Liver (tissue), 9 donors: ENCODE data around the gene PAPOLB. TPM values are rescaled to one million over a fixed set of nuclear protein-coding genes. Genes with fewer than 3 reads are reported as not detected.

Experiments used
- DNase-seq: peaks from one replicate; pipeline ENCODE4 v3.0.0-alpha.2; 2017; ENCODE audit warnings: low spot score
- H3K27ac ChIP-seq, 2 donors: one replicate each; pipeline ENCODE4 v1.7.0; 2013; ENCODE audit warnings: inconsistent platforms in 2 of 2, low read length in 2 of 2, control low read depth in 1 of 2, low read depth in 1 of 2, mild to moderate bottlenecking in 1 of 2
- H3K27me3 ChIP-seq, 4 donors: one replicate each; pipeline versions ENCODE4 v1.6.1 to v1.7.0; 2013; ENCODE audit warnings: low read length in 3 of 4, inconsistent platforms in 1 of 4, mild to moderate bottlenecking in 1 of 4, moderate library complexity in 1 of 4; ENCODE audit not compliant: control insufficient read depth in 4 of 4, insufficient read depth in 4 of 4
- H3K36me3 ChIP-seq, 4 donors: one replicate each; pipeline versions ENCODE4 v1.6.1 to v1.7.0; 2013; ENCODE audit warnings: low read length in 3 of 4, mild to moderate bottlenecking in 3 of 4, low read depth in 1 of 4, moderate library complexity in 1 of 4; ENCODE audit not compliant: control insufficient read depth in 4 of 4, insufficient read depth in 3 of 4
- H3K4me1 ChIP-seq, 4 donors: one replicate each; pipeline versions ENCODE4 v1.6.1 to v1.7.0; 2013; ENCODE audit warnings: low read length in 3 of 4, mild to moderate bottlenecking in 3 of 4, moderate library complexity in 1 of 4; ENCODE audit not compliant: control insufficient read depth in 4 of 4, insufficient read depth in 4 of 4
- H3K4me3 ChIP-seq, 3 donors: one replicate each; pipeline versions ENCODE4 v1.6.1 to v1.7.0; 2013; ENCODE audit warnings: low read length in 3 of 3, control low read depth in 1 of 3, low read depth in 1 of 3, mild to moderate bottlenecking in 1 of 3
- H3K9ac ChIP-seq, 2 donors: one replicate each; pipeline ENCODE4 v1.7.0; 2013; ENCODE audit warnings: low read length in 2 of 2, mild to moderate bottlenecking in 2 of 2, moderate library complexity in 2 of 2, control low read depth in 1 of 2, low read depth in 1 of 2
- H3K9me3 ChIP-seq, 4 donors: one replicate each; pipeline versions ENCODE4 v1.6.1 to v1.7.0; 2013; ENCODE audit warnings: low read length in 3 of 4; ENCODE audit not compliant: control insufficient read depth in 4 of 4
- ATF3 ChIP-seq: IDR thresholded peaks from 2 replicates; pipeline ENCODE4 v1.6.1; 2016; ENCODE audit warnings: antibody characterized with exemption
- CTCF ChIP-seq: fragments of 150-350 bp; IDR thresholded peaks from 2 replicates; pipeline ENCODE4 v1.5.1; 2017; ENCODE audit warnings: improper control_type of control experiment, low read depth, low read length; ENCODE audit not compliant: missing input control
- EGR1 ChIP-seq, 2 donors: IDR thresholded peaks; 2 replicates each; pipeline ENCODE4 v1.6.1; 2016 to 2018; ENCODE audit warnings: antibody characterized with exemption in 2 of 2, low read depth in 2 of 2
- FOXA1 ChIP-seq: IDR thresholded peaks from 2 replicates; pipeline ENCODE4 v1.6.1; 2016; ENCODE audit warnings: antibody characterized with exemption
- FOXA2 ChIP-seq: IDR thresholded peaks from 2 replicates; pipeline ENCODE4 v1.6.1; 2016; ENCODE audit warnings: antibody characterized with exemption
- GABPA ChIP-seq, 2 donors: IDR thresholded peaks in 1 of 2; conservative IDR thresholded peaks in 1 of 2; 2 replicates each; pipeline ENCODE4 v1.6.1; 2016; ENCODE audit warnings: antibody characterized with exemption in 2 of 2, mild to moderate bottlenecking in 1 of 2, moderate library complexity in 1 of 2
- HNF4A ChIP-seq, 2 donors: conservative IDR thresholded peaks; 2 replicates each; pipeline ENCODE4 v1.6.1; 2016; ENCODE audit warnings: antibody characterized with exemption in 2 of 2, mild to moderate bottlenecking in 2 of 2
- HNF4G ChIP-seq: IDR thresholded peaks from 2 replicates; pipeline ENCODE4 v1.6.1; 2016; ENCODE audit warnings: antibody characterized with exemption
- MAX ChIP-seq: IDR thresholded peaks from 2 replicates; pipeline ENCODE4 v1.6.1; 2016; ENCODE audit warnings: antibody characterized with exemption
- NR2F2 ChIP-seq: IDR thresholded peaks from 2 replicates; pipeline ENCODE4 v1.6.1; 2016; ENCODE audit warnings: antibody characterized with exemption
- REST ChIP-seq: IDR thresholded peaks from 2 replicates; pipeline ENCODE4 v1.6.1; 2016; ENCODE audit warnings: antibody characterized with exemption, mild to moderate bottlenecking
- RXRA ChIP-seq, 2 donors: IDR thresholded peaks; 2 replicates each; pipeline ENCODE4 v1.6.1; 2017 to 2018; ENCODE audit warnings: antibody characterized with exemption in 2 of 2, mild to moderate bottlenecking in 1 of 2
- SP1 ChIP-seq: IDR thresholded peaks from 2 replicates; pipeline ENCODE4 v1.6.1; 2018; ENCODE audit warnings: antibody characterized with exemption, mild to moderate bottlenecking
- TAF1 ChIP-seq: conservative IDR thresholded peaks from 2 replicates; pipeline ENCODE4 v1.6.1; 2016; ENCODE audit warnings: antibody characterized with exemption, mild to moderate bottlenecking
- YY1 ChIP-seq: IDR thresholded peaks from 2 replicates; pipeline ENCODE4 v1.6.1; 2016; ENCODE audit warnings: antibody characterized with exemption, mild to moderate bottlenecking
- ZBTB33 ChIP-seq: IDR thresholded peaks from 2 replicates; pipeline ENCODE4 v1.6.1; 2016; ENCODE audit warnings: antibody characterized with exemption
- WGBS: extraction: QIAGEN DNeasy Blood & Tissue Kit; methylation state at CpG from one replicate; pipeline ENCODE4 v1.1.7; 2013; 5-methylcytosine and 5-hydroxymethylcytosine counted together
- polyA plus RNA-seq, 2 donors: library from polyadenylated mRNA; stranded (reverse) in 1 of 2; unstranded in 1 of 2; fragments of 200-250 nt in 1 of 2; fragments of >200 nt in 1 of 2; fragmentation: Nextera tagmentation in 1 of 2; extraction: Ambion mirVana in 1 of 2; gene quantifications; one replicate each; pipeline versions ENCODE4 v1.2.1 to v1.2.3, GENCODE V29; 2013 to 2015
- total RNA-seq, 2 donors: library from RNA; depleted of rRNA; stranded (reverse); fragments of >200 nt; gene quantifications; one replicate each; pipeline ENCODE4 v1.2.3, GENCODE V29; 2014
- donor health status: healthy.
- donor health status: healthy.
- donor health status: healthy.
- donor health status: healthy.
- donor health status: healthy.

Gene PAPOLB
- total and polyA plus RNA-seq, 4 donors, result 0.05 to 0.08 TPM; not detected in 2

GRCh38 chr7:4854916-4855315 is 6.9 kb downstream of the PAPOLB start:
- TF ChIP-seq RXRA (IDR thresholded peaks at IDR 0.05) (no peak), FOXA1 (no peak), ATF3 (no peak), HNF4A (conservative IDR thresholded peaks at IDR 0.05) (no peak), GABPA (IDR thresholded peaks at IDR 0.05 in 1 of 2, conservative IDR thresholded peaks at IDR 0.05 in 1 of 2) (no peak), SP1 (no peak), NR2F2 (no peak), TAF1 (no peak), YY1 (no peak), EGR1 (IDR thresholded peaks at IDR 0.05; ENCODE audit: low read depth in 2 of 2) (no peak)
- Histone ChIP-seq H3K9ac (no peak overlapping the region), H3K27me3 (no peaks in the 10 kb centered on the region), H3K4me3 (no peak overlapping the region), H3K27ac (no peak overlapping the region), H3K9me3 (no peaks in the 10 kb centered on the region), H3K4me1 (no peaks in the 10 kb centered on the region), H3K36me3 (no peaks in the 10 kb centered on the region)
- no peak for DNase-seq
- WGBS, result 84% methylated on average over 6 of the region's 6 CpGs

DNA sequence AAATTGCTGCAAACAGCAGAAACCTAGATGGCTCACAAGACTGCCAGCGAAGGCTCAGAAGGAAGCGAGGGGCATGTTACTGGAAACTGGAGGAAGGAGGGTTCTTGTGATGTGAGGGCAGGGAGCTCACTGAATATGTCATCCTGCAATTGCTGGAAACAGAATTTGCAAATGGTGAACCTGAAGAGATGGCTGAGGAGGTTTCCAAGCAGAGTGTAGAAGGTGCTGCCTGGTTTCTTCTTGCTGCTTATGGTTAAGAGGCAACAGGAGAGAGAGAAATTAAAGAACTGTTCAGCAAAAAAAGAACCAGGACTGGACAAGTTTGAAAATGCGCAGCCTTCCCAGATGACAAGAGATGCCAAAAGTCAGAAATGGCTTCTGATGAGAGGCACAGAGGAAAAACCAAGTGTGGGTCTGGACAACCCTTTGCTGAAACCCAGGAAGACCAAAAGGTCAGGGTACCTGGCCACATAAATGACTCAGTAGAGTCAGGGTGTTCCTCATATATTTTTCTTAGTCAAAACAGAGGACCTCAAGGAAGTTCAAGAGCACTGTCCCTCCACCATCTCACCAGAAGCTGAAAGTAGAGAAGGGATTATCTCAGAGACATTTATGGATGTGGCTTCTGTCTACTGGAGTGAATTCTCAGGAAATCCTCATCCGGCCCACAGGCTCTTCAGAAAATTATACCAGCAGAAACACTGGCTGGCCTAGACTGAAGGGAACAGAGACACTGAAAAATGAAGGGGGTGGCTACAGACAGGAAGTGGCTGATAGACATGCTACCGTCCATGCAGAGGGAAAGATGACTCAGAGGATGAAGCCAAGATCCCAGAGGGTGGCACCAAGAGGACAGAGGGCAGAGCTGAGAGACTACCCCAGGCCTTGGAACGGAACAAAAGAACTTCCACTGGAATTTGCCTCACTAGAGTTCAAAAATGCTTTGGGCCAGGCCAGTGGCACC is 10.1 kb downstream of the PAPOLB start:
- no peak overlapping the region for H3K4me3 ChIP-seq
- no peaks in the 10 kb centered on the region for H3K9me3 ChIP-seq
- H3K27me3 ChIP-seq, result no peaks in the 10 kb centered on the region
- 75% methylated on average over 6 of the region's 6 CpGs for WGBS
- H3K36me3 ChIP-seq, result no peaks in the 10 kb centered on the region
- H3K9ac ChIP-seq, result no peak overlapping the region
- TF ChIP-seq CTCF, result no peak
- no peak for TF ChIP-seq HNF4A (conservative IDR thresholded peaks at IDR 0.05)
- no peak for TF ChIP-seq MAX
- no peak for TF ChIP-seq ZBTB33
- no peak for TF ChIP-seq TAF1
- TF ChIP-seq REST, result no peak
- TF ChIP-seq FOXA2, result no peak
- no peak for TF ChIP-seq HNF4G
- TF ChIP-seq GABPA (IDR thresholded peaks at IDR 0.05 in 1 of 2, conservative IDR thresholded peaks at IDR 0.05 in 1 of 2), result no peak
- H3K4me1 ChIP-seq, result no peaks in the 10 kb centered on the region
- H3K27ac ChIP-seq, result no peak overlapping the region
- DNase-seq, result no peak
